ENCODE measurements around the gene DLGAP1.

DNA sequence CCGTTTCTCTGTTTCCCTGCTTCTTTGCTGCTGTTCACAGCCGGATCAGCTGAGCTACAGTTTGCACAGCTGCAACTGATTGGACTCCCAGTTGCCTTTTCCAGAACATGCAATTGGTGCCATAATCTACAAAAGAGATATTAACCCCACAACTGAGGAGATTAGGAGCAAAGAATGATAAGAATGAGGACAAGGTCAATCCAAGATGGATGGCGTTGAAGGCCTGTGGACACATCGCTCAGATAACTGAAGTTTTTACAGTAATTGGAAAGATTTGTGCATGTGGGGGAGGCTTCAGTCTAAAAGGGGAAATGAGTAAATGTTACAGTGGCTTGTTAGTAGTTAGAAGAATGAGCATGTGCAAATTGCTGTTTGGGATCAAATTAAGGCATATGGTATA lies 741.9 kb downstream of the DLGAP1 start:
- TF ChIP-seq ZSCAN30 (CRISPR knock-in tag; IDR thresholded peaks at IDR 0.05) (no peak), ZNF670 (CRISPR knock-in tag; IDR thresholded peaks at IDR 0.05; ENCODE audit: borderline replicate concordance) (no peak), RAD21 (CRISPR knock-in tag; IDR thresholded peaks at IDR 0.05) (no peak), ZNF776 (CRISPR knock-in tag; IDR thresholded peaks at IDR 0.05) (no peak)
- TF ChIP-seq, protein P1, sequence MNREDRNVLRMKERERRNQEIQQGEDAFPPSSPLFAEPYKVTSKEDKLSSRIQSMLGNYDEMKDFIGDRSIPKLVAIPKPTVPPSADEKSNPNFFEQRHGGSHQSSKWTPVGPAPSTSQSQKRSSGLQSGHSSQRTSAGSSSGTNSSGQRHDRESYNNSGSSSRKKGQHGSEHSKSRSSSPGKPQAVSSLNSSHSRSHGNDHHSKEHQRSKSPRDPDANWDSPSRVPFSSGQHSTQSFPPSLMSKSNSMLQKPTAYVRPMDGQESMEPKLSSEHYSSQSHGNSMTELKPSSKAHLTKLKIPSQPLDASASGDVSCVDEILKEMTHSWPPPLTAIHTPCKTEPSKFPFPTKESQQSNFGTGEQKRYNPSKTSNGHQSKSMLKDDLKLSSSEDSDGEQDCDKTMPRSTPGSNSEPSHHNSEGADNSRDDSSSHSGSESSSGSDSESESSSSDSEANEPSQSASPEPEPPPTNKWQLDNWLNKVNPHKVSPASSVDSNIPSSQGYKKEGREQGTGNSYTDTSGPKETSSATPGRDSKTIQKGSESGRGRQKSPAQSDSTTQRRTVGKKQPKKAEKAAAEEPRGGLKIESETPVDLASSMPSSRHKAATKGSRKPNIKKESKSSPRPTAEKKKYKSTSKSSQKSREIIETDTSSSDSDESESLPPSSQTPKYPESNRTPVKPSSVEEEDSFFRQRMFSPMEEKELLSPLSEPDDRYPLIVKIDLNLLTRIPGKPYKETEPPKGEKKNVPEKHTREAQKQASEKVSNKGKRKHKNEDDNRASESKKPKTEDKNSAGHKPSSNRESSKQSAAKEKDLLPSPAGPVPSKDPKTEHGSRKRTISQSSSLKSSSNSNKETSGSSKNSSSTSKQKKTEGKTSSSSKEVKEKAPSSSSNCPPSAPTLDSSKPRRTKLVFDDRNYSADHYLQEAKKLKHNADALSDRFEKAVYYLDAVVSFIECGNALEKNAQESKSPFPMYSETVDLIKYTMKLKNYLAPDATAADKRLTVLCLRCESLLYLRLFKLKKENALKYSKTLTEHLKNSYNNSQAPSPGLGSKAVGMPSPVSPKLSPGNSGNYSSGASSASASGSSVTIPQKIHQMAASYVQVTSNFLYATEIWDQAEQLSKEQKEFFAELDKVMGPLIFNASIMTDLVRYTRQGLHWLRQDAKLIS (CRISPR knock-in tag; IDR thresholded peaks at IDR 0.05), result no peak
- TF ChIP-seq, protein P2, sequence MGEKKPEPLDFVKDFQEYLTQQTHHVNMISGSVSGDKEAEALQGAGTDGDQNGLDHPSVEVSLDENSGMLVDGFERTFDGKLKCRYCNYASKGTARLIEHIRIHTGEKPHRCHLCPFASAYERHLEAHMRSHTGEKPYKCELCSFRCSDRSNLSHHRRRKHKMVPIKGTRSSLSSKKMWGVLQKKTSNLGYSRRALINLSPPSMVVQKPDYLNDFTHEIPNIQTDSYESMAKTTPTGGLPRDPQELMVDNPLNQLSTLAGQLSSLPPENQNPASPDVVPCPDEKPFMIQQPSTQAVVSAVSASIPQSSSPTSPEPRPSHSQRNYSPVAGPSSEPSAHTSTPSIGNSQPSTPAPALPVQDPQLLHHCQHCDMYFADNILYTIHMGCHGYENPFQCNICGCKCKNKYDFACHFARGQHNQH (CRISPR knock-in tag; IDR thresholded peaks at IDR 0.05), result no peak
- TF ChIP-seq, protein P3, sequence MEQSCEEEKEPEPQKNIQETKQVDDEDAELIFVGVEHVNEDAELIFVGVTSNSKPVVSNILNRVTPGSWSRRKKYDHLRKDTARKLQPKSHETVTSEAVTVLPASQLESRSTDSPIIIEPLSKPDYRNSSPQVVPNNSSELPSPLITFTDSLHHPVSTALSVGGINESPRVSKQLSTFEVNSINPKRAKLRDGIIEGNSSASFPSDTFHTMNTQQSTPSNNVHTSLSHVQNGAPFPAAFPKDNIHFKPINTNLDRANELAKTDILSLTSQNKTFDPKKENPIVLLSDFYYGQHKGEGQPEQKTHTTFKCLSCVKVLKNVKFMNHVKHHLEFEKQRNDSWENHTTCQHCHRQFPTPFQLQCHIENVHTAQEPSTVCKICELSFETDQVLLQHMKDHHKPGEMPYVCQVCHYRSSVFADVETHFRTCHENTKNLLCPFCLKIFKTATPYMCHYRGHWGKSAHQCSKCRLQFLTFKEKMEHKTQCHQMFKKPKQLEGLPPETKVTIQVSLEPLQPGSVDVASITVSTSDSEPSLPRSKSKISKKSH (CRISPR knock-in tag; IDR thresholded peaks at IDR 0.05; ENCODE audit: borderline replicate concordance), result no peak

Data from HepG2 (cell line).